GM10266 (cell line): ENCODE data around the gene TRIM66.

Experiments
- DNase-seq: peaks from one replicate; pipeline ENCODE4 v3.0.0; 2012; ENCODE audit errors: extremely low spot score
- TF ChIP-seq, protein P1 (sequence below): IDR thresholded peaks from 2 replicates; pipeline ENCODE4 v1.5.1; 2012; ENCODE audit warnings: mild to moderate bottlenecking, low read depth; ENCODE audit not compliant: control insufficient read depth, insufficient read depth; ENCODE audit errors: missing control alignments

The TRIM66 gene

DNA sequence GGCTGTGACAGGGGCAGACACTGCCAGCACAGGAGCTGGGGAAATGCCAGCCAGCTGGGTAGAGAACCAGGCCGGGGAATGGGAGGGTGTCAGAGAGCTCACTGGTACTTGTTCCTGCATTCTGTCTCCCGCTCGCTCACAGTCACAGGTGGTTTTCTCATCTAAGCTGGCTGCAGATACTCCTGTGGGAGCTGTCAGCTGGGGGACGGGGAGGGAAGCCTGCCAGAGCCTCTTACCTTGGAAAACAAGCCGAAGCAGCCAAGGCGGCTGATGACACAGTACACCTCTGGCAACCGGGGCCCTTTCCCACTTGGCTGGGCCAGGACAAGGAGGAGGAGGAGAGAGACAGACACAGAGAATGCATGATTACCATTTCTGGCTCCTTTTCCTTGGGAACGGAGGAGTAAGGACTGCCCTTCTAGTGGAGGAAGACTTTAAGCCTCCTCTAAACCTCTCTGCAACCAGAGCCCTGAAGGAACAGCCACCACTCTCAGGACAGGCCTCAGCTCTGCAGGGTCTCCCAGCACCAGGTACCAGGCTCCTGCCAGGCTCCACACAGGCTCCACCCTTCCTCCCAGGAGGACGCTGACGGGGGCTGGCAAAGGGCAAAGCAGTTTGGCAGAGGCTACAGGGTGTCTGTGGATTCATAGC is 25.2 kb upstream of the TRIM66 start:
- DNase-seq, result no peak
- TF ChIP-seq, protein P1, sequence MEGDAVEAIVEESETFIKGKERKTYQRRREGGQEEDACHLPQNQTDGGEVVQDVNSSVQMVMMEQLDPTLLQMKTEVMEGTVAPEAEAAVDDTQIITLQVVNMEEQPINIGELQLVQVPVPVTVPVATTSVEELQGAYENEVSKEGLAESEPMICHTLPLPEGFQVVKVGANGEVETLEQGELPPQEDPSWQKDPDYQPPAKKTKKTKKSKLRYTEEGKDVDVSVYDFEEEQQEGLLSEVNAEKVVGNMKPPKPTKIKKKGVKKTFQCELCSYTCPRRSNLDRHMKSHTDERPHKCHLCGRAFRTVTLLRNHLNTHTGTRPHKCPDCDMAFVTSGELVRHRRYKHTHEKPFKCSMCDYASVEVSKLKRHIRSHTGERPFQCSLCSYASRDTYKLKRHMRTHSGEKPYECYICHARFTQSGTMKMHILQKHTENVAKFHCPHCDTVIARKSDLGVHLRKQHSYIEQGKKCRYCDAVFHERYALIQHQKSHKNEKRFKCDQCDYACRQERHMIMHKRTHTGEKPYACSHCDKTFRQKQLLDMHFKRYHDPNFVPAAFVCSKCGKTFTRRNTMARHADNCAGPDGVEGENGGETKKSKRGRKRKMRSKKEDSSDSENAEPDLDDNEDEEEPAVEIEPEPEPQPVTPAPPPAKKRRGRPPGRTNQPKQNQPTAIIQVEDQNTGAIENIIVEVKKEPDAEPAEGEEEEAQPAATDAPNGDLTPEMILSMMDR, result no peak

DNA sequence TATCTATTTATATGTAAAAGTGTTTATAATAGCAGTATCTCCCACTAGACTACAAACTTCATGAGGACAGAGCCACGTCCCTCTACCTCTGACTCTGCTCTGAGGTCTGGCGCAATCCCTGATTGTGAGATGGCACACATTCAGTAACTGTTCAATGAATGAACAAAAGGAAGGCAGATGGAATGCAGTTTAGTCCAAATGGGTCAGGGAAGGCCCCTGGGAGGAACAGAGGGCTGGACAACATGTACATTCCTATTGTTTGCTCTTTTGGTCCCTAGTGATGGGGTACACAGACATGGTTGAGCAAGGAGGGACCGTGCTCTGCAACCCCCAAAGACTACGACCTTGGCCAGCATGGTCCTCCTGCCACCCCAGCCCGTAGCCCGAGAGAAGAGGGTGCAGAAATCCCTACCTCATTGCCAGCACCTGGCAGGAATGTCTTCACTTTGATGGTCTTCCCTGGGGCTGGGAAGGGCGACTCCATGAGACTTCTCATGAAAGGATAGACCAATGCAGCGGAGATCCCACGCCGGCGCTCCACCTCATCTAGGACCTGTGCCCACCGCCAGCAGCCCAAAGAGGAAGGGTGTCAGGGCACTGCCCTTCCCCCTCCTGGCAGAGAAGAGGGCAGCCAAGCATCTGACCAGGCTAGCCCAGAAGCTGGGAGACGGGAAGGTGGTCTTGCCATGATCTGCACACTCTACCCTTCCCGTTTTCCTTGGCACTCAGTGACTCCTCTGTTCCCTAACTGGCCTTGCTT is 24.4 kb upstream of the TRIM66 start:
- no peak for DNase-seq
- TF ChIP-seq, protein P1, result no peak

DNA sequence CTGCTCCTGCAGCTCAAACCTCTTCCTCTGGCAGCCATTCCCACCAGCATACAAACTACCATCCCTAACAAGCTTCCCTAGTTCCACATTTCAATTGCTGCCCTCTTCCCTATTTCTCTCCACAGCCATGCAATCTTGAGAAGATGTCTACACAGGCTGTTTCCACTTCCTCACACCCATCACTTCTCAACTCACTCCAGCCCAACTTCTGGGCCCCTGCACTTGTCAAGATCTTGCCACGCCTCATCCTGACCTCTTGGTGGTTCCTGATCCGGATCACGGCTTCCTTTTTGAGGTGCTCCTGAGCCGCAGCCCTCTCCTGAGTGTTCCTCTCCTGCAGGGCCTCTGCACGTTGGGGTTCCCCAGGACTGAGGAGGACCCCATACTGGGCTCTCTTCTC is 22.7 kb upstream of the TRIM66 start:
- TF ChIP-seq, protein P1, result no peak
- DNase-seq, result no peak

DNA sequence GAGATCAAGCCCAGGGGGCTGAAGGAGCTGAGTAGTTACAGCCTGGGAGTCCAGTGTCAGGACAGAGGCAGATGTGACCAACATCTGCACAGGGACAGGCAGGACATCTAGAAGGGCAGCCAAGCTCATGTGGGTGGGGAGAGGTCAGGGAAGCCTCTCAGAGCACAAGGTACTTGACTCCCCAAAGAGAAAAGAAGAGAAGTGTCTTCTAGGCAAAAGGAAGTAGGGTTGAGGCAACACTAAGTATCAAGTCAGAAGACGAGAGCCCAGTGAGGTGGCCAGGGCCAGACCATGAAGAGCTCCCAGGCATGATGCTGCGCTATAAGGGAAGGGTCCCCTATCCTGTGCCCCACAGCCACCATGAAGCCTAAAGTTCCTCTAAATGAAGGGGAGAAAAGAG is 21.7 kb upstream of the TRIM66 start:
- DNase-seq, result no peak
- TF ChIP-seq, protein P1, result no peak

DNA sequence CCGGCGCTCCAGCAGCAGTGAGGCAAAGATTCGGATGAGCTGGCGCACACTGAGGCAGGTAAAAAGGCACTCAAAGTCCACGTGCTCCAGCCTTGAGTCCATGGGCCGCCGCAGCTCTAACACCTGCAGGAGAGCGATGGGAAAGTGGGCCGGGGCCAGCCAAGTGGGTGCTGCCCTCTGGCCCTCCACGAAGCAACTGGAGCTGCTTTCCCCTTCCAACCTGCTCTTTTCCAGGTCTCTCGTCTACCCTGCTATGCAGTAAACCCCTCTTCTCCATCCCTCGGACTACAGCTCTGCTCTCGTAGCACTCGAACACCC is 20.1 kb upstream of the TRIM66 start:
- TF ChIP-seq, protein P1, result no peak

DNA sequence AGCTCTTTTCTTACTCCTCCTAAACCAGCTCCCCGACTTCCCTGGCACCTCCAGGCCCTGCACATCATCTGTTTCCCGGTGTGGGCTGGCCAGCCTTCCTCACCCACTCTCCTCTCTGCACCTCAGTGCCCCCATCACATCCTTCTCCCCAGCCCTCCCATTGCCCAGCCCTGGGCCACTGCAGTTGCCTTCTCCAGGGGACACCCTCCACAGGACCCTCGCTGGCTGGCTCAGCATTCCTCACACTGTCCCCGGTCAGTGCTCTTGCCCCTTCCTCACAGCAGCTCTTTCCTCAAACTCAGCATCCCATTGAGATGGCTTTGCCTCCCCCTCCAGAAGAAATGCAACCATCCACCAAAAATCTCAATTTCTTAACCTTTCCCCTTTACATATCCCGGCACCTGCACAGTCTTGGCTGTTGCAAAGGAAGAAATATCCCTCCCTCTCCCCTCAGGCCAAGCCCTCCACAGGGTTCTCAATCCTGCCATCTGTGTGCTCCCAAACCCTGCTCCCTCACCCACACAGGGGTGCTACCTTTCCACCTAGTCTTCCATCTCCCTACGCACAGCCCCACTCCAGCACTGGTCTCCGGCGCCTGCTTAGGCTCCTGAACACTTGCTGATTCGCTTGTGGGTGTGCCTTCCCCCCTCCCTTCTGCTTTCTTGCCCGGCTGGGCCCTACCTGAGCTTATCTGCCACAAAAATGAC is 19.6 kb upstream of the TRIM66 start:
- TF ChIP-seq, protein P1, result no peak
- DNase-seq, result no peak

More for the DNA sequence above, 20.1 kb upstream of the TRIM66 start:
- no peak for DNase-seq

DNA sequence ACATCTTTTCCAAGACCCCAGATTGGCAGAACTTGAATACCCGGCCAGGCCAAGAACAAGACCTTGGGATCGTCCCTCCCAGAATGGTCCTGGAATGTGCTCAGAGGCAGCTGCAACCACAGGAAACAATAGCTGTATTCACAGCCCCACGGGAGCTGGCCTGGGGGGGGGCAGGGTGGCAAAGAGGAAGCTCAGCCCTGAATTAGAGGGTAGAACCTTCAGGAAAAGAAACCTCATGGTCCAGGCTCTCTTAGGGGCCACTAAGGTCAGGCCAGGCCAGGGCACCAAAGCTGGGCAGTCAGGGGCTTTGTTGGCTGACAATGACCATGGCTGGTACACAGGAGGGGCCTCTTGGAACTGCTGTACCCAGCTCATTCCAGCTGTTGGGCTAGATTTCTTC is 17.4 kb upstream of the TRIM66 start:
- DNase-seq, result no peak
- TF ChIP-seq, protein P1, result no peak
